Astrocyte of the cerebellum (primary cell): ENCODE results near the gene KCNJ10.

Experiments
- DNase-seq: peaks from one replicate; pipeline ENCODE4 v3.0.0-alpha.2; 2011; ENCODE audit warnings: low read depth
- H3K4me3 ChIP-seq: 2 replicates; pipeline ENCODE4 v1.5.1; 2011; ENCODE audit warnings: mild to moderate bottlenecking, low read depth, low read length, moderate library complexity
- in situ Hi-C: cut with HindIII; loops from 2 replicates; pipeline ENCODE4 v1.10.0; 2017; ENCODE audit warnings: low sequenced_read_pairs
- TF ChIP-seq, protein P1 (sequence below): IDR thresholded peaks from 2 replicates; pipeline ENCODE4 v1.5.1; 2012; ENCODE audit warnings: low read length, low read depth, moderate library complexity, mild to moderate bottlenecking; ENCODE audit errors: missing control alignments

Gene KCNJ10

DNA sequence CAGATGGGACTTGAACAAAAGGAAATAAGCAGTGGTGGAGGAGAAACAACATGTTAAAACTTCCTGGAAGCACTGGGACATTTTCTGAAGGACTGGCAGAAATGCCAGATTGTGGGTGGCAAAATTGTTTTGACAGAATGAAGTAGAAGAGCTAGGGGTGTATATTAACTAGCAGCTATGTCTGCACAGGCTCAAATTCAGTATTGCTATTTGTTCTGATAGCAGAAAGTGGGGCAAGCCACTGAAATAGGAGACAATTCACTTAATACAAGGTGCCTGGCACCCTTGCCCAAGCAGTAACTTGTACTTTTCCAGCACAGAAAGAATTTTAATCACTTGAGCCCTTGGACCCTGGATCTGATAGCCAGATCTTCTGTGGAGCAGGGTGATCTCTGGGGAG lies 26.4 kb downstream of the KCNJ10 start:
- in situ Hi-C loops = no loop called here
- TF ChIP-seq, protein P1, sequence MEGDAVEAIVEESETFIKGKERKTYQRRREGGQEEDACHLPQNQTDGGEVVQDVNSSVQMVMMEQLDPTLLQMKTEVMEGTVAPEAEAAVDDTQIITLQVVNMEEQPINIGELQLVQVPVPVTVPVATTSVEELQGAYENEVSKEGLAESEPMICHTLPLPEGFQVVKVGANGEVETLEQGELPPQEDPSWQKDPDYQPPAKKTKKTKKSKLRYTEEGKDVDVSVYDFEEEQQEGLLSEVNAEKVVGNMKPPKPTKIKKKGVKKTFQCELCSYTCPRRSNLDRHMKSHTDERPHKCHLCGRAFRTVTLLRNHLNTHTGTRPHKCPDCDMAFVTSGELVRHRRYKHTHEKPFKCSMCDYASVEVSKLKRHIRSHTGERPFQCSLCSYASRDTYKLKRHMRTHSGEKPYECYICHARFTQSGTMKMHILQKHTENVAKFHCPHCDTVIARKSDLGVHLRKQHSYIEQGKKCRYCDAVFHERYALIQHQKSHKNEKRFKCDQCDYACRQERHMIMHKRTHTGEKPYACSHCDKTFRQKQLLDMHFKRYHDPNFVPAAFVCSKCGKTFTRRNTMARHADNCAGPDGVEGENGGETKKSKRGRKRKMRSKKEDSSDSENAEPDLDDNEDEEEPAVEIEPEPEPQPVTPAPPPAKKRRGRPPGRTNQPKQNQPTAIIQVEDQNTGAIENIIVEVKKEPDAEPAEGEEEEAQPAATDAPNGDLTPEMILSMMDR = no peak
- DNase-seq = no peak
- no peak overlapping the region for H3K4me3 ChIP-seq

DNA sequence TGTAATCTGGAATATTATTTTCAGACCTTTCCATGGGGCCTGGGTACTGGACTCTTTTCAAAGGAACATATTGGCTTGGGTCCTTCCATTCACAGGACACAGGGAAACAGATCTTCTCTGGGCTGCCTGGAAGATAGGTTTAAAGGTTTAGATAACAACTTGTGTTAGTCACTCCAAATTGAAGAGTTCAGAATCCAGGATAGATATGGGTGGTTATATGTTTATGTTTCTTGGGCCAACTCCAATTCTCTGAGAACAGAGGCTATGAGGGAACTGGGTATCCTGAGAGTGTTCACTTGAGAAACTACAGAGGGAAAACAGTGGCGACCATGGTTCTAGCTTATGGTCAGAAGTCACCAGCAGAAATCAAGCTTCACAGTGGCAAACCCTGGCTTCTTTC lies 29.5 kb downstream of the KCNJ10 start:
- TF ChIP-seq, protein P1 = no peak
- in situ Hi-C loops = no loop called here
- DNase-seq = no peak
- H3K4me3 ChIP-seq = no peak overlapping the region

DNA sequence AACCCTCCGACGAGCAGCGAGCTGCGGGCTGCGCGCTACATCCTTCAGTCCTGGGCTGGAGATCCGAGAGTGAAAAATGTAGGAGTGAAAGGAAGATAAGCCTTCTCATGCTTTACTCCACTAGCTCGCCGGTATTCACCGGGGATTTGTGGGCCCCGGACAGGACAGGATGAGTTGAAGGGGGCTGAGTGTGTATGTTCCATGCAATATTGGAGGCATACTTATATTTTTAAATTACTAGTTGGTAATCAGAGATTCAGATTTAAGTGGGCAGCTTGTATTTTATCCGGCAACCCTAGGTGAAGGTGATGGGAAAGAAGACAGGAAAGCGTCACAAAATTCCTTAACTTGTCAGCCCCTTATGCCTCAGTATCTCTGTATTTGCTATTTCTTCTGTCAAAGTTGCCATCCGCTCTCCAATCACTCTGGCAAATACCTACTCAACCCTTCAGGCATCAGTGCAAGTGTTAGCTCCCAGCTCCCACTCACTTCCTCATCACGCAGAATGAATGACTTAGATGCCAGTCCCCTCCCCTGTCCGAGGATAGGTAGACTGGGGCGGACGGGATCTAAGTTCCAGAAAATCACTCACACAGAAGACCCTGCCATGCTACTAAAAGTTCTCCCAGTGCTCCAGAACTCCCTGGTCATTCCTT lies 37.7 kb downstream of the KCNJ10 start:
- DNase-seq = no peak

DNA sequence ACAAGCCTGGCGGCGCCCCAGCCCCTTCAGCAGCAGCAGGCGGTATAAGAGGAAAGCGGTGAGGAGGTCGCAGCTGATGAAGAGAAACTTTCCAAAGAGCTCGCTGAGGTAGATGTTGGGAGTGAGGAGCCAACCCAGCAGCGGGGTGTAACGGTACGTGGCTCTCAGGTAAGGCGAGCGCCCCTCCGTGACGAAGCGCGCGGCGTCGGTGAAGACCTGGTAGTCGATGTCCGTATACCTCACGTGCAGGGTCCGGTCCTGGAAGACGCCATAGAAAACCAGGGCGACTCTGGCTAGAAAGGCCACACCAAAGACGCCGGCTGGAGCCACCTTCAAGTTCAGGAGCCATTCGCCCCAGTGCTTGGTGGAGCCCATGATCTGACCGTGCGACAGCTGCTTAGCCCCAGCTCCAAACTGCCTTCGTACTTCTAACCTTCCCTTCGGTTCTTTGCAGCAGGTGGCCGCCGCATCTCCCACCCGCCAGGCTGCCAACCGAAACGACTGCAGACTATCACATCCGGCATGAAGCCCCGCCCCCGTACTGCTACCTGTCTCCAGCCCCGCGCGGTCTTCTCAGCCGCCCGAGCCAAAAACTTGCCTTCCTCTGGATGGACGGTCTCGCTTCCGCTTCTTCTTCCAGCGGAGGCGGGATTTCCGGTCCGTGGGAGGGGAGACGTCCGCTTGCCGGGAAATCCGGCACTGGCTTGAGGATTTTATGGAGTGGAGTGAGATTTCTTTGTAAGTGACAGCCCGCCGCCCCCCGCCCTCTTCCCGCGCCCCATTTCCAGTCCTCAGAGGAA lies 38.4 kb downstream of the KCNJ10 start, which contains the start of gene PIGM:
PIGM (minus strand) TSS at position 626 of the 800 bp plus-strand sequence; CDS start at position 375, 251 bp downstream.
- DNase-seq = peak; percentile 77
- TF ChIP-seq, protein P1 = no peak
- in situ Hi-C loops = no loop called here
- peak within 1 kb of the TSS; percentile 86 for H3K4me3 ChIP-seq

More for the DNA sequence above, 37.7 kb downstream of the KCNJ10 start:
- H3K4me3 ChIP-seq = peak overlapping the region; percentile 86
- TF ChIP-seq, protein P1 = no peak
- in situ Hi-C loops = no loop called here

DNA sequence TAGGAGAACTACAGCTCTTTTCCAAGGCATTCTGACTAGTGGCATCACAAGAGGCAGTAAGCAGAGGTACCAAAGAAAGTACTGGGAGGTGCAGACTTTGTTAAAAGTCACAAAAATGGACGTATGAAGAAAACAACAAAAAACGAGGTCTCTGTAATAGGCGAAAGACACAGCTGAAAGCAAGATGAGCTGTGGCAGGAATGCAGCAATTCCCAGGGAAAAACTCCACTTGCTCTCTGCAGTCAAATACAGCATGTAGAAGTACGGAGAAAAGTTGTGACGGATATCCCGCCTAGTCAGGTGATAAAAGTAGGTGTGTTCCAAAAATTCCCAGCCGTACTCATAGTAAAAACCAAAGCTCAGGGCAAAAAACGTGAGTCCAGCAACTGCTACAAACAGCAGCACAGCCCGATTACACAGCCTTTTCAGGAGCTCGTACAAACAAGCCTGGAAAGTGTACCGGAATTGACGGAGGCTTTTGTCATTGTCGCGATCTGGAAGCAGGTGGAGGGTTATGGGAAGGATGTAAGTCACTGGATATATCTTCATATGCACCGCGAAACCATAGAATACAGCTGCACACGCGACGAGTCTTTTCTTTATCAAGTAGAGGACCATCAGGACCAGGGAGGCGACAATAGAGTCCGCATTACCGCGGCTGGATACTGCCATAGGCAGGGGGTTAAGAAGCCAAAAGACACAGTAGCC lies 39.1 kb downstream of the KCNJ10 start:
- no peak for DNase-seq

DNA sequence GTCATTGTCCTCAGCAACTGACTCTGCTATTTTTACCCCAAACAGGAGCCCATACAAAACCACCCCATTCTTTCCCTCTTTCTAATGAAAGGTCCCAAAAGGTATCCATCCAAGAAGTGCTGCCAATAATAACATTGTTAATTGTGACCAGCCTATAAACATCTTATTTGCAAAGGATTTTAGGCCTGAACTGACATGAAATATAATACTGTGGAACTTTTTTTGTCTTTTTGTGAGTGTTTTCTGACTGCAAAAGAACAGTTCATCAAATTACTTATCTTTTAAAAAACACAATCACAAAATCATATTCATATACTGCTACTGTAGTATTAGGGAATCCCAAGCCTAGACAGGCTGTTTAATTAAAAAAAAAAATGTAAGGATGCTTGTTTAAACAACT lies 41.5 kb downstream of the KCNJ10 start:
- DNase-seq = no peak
- H3K4me3 ChIP-seq = no peak overlapping the region
- in situ Hi-C loops = no loop called here
- TF ChIP-seq, protein P1 = no peak

More for the DNA sequence above, 39.1 kb downstream of the KCNJ10 start:
- H3K4me3 ChIP-seq = peak overlapping the region; percentile 86
- TF ChIP-seq, protein P1 = no peak
- in situ Hi-C loops = no loop called here
